Measurements from ENCODE around the gene PLXND1.
A peak's percentile ranks its signal among the peaks of the same experiment; 100 is the strongest.
"Not testable (repeated sequence)": the region's sequence is repeated elsewhere in the genome, so short reads cannot be mapped to it uniquely, and the experiment has no call there.

PLXND1 gene

GRCh38 chr3:129611812-129612533 is 5.5 kb upstream of the PLXND1 start:
- H3K27ac Mint-ChIP-seq: no peak overlapping the region
- peaks cover 15% of the 10 kb centered on the region for H3K4me1 Mint-ChIP-seq
- peak; percentile 6 for ATAC-seq
- no peaks in the 10 kb centered on the region for H3K9me3 Mint-ChIP-seq
- no peak overlapping the region for H3K4me3 Mint-ChIP-seq
- H3K27me3 Mint-ChIP-seq: peaks cover 32% of the 10 kb centered on the region
- no peaks in the 10 kb centered on the region for H3K36me3 Mint-ChIP-seq

- H3K27me3 Mint-ChIP-seq: peaks cover 37% of the 10 kb centered on the region
- H3K36me3 Mint-ChIP-seq: no peaks in the 10 kb centered on the region
- no peak for ATAC-seq
- peaks cover 18% of the 10 kb centered on the region for H3K4me1 Mint-ChIP-seq
- H3K4me3 Mint-ChIP-seq: no peak overlapping the region
- no peak overlapping the region for H3K27ac Mint-ChIP-seq
- no peaks in the 10 kb centered on the region for H3K9me3 Mint-ChIP-seq
These were observed 4.9 kb upstream of the PLXND1 start for GRCh38 chr3:129611446-129611800.

- H3K36me3 Mint-ChIP-seq, H3K27ac Mint-ChIP-seq, ATAC-seq, H3K4me3 Mint-ChIP-seq, H3K9me3 Mint-ChIP-seq: not testable (repeated sequence)
- H3K27me3 Mint-ChIP-seq: peaks cover 38% of the 10 kb centered on the region
- peaks cover 18% of the 10 kb centered on the region for H3K4me1 Mint-ChIP-seq
These were observed 4.4 kb upstream of the PLXND1 start for GRCh38 chr3:129610794-129611445.

DNA sequence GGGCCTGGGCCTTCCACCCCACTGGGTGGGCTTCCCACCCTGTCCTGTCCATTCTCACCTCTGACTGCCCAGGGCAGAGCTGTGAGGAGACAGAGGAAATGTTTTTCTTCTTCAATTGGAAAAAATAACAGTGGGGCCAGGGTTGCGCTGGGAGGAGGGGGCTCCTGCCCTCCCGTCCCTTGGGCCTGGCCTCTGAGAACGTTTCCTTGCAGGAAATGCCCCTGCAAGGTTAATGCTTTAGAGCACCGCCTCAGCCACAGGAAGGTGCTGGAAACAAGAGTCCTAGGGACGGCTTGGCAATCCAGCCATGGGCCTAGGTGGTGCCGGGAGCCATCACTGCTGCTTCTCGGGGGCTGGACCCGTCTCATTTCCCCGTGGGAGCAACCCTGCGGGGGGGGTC is 3.8 kb upstream of the PLXND1 start:
- no peak overlapping the region for H3K4me3 Mint-ChIP-seq

GRCh38 chr3:129609591-129610182 is 3.2 kb upstream of the PLXND1 start:
- no peak for ATAC-seq
- peaks cover 49% of the 10 kb centered on the region for H3K27me3 Mint-ChIP-seq
- H3K4me3 Mint-ChIP-seq: no peak overlapping the region
- H3K9me3 Mint-ChIP-seq: no peaks in the 10 kb centered on the region
- peaks cover 25% of the 10 kb centered on the region for H3K4me1 Mint-ChIP-seq
- H3K36me3 Mint-ChIP-seq: no peaks in the 10 kb centered on the region
- no peak overlapping the region for H3K27ac Mint-ChIP-seq

More for the DNA sequence above, 3.8 kb upstream of the PLXND1 start:
- Mint-ChIP-seq H3K9me3 (no peaks in the 10 kb centered on the region), H3K27ac (no peak overlapping the region), H3K27me3 (peaks cover 45% of the 10 kb centered on the region), H3K4me1 (peaks cover 25% of the 10 kb centered on the region), H3K36me3 (no peaks in the 10 kb centered on the region)
- ATAC-seq: no peak

DNA sequence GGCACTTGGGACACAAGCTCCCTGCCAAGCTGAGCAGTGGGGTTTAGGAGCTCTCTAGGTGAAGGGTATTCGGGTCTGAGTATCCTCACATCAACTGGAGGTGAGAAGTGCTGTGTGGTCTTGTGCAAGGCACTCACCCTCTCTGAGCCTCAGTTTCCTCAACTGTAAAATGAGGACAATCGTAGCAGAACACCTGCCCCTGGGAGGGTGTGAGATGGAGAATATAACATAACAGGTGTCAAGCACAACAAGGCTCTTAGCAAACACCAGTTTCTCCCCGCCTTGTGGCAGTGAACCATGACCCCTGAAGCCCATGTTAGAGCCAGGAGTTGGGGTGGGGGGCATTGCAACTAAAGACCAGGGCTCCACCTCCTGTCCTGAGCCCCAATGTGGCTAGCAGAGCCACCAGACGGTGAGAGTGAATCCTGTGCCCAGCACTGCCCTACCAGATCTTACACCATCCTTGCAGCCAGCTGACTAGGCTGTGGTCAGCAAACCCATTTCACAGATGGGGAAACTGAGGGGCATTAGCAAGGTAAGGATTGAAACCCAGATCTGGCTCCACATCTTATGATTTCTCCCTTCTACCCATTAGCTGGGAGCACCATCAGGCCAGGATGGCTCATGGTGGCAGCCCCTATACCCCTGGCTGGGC is 2.6 kb upstream of the PLXND1 start:
- Mint-ChIP-seq H3K27ac (no peak overlapping the region), H3K36me3 (no peaks in the 10 kb centered on the region), H3K9me3 (no peaks in the 10 kb centered on the region), H3K4me3 (peak overlapping the region; percentile 2), H3K4me1 (peaks cover 25% of the 10 kb centered on the region), H3K27me3 (peaks cover 56% of the 10 kb centered on the region)
- no peak for ATAC-seq

DNA sequence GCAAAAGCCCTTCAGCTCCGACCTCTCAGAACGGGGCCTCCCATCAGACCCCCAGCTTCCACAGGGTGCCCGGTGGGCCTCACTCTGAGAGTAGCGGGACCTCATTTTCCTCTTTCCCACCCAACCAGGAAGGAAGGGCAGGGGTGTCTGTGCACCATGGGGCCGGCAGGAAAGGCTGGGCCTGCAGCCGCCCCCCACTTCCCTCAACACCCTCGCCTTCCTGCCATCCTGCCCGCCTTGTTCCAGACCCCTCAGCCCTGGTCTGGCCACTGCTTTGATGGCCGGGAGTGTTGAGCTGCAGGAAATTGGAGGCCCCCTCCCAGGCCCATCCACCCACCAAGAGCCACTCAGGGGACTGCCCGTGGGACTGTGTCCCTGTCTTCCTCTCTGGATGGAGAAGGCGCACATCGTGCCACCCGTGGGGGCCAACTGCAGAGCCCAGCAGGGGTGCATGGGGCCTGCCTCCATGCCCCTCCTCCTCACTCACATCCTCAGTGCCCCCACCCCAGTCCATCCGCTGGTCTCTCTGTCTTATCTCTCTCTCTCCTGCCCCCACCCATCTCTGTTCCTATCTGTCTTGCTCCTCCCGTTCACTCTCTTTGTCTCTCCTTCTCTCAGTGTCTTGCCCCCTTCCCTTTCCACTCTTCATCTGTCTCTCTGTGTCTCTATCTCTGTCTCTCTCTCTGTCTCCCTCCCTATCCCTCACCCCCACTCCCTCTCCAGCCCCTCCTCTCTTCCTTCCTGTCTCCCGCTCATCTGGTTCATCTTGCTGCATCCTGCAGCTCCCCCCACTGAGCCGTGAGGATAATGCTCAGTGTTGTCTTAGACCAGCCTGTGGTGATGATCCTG is 1.8 kb upstream of the PLXND1 start:
- Mint-ChIP-seq H3K27me3 (peaks cover 59% of the 10 kb centered on the region), H3K4me3 (peak overlapping the region; percentile 91), H3K27ac (no peak overlapping the region)

GRCh38 chr3:129607391-129608068 is 1.1 kb upstream of the PLXND1 start:
- no peaks in the 10 kb centered on the region for H3K9me3 Mint-ChIP-seq
- H3K4me1 Mint-ChIP-seq: peaks cover 25% of the 10 kb centered on the region
- H3K36me3 Mint-ChIP-seq: no peaks in the 10 kb centered on the region
- peak overlapping the region; percentile 86 for H3K27ac Mint-ChIP-seq
- ATAC-seq: no peak
- peaks cover 59% of the 10 kb centered on the region for H3K27me3 Mint-ChIP-seq
- H3K4me3 Mint-ChIP-seq: peak overlapping the region; percentile 91

More for the DNA sequence above, 1.8 kb upstream of the PLXND1 start:
- Mint-ChIP-seq H3K9me3 (no peaks in the 10 kb centered on the region), H3K4me1 (peaks cover 25% of the 10 kb centered on the region), H3K36me3 (no peaks in the 10 kb centered on the region)
- ATAC-seq: no peak

GRCh38 chr3:129605922-129606635 is 397 bp downstream of the PLXND1 start:
- Mint-ChIP-seq H3K4me1 (peaks cover 25% of the 10 kb centered on the region), H3K36me3 (no peaks in the 10 kb centered on the region), H3K27ac (peak overlapping the region; percentile 77), H3K27me3 (peaks cover 49% of the 10 kb centered on the region), H3K4me3 (peak overlapping the region; percentile 91), H3K9me3 (no peaks in the 10 kb centered on the region)
- ATAC-seq: peak; percentile 26

DNA sequence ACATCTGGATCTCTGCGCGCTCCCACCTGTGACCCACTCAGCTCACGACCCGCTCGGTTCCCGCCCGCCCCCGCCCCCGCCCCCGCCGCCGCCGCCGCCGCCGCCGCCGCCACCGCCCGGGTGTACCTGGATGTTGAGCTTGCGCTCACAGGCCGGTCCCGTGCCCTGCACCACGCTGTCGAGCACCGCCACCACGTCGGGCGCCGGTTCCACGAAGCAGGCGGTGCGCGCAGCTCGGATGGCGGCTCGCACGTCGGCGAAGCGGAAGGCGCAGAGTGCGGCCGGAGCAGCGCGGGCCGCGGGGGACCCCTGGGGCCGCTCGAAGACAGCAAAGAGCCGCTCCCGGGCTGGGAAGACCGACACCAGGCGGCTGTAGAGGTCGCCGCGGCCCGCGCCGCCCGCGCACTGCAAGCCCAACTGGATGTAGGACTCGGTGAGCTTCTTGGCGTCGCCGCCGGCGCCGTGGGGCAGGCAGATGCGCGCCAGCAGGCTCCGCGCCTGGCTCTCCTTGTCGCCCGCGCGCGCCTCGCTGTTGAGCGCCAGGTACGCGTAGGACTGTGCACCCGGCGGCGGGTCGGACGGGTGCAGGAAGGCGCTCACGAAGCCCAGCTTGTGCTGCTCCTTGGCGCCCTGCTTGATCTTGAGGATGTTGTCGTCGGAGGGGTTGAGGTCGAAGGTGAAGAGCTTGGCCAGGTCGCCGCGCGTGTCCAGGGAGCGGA is 1.1 kb downstream of the PLXND1 start:
- Mint-ChIP-seq H3K9me3 (no peaks in the 10 kb centered on the region), H3K36me3 (no peaks in the 10 kb centered on the region), H3K27me3 (peaks cover 48% of the 10 kb centered on the region), H3K27ac (peak overlapping the region; percentile 77), H3K4me3 (peak overlapping the region; percentile 91), H3K4me1 (peaks cover 25% of the 10 kb centered on the region)
- peak; percentile 34 for ATAC-seq

DNA sequence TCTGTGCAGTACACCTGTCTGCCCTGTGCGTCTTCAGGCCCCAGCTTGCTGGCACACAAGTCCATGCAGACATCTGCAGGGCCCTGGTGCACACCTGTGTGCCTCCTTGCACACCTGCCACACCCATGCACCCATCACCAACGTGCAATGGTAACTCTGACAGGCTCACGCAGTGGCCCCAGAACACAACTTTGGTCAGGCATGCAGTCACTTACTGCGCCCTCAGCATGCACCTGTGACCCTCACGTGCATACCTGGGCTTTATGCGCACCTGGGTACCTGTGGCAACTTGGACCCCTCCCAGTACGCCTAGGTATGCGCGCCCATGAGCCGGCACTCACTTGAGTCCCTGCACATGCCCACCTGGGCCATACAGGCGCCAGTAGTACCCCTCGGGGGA is 1.7 kb downstream of the PLXND1 start:
- Mint-ChIP-seq H3K27me3 (peaks cover 48% of the 10 kb centered on the region), H3K36me3 (no peaks in the 10 kb centered on the region), H3K4me3 (peak overlapping the region; percentile 10), H3K4me1 (peaks cover 25% of the 10 kb centered on the region), H3K27ac (no peak overlapping the region), H3K9me3 (no peaks in the 10 kb centered on the region)
- no peak for ATAC-seq

DNA sequence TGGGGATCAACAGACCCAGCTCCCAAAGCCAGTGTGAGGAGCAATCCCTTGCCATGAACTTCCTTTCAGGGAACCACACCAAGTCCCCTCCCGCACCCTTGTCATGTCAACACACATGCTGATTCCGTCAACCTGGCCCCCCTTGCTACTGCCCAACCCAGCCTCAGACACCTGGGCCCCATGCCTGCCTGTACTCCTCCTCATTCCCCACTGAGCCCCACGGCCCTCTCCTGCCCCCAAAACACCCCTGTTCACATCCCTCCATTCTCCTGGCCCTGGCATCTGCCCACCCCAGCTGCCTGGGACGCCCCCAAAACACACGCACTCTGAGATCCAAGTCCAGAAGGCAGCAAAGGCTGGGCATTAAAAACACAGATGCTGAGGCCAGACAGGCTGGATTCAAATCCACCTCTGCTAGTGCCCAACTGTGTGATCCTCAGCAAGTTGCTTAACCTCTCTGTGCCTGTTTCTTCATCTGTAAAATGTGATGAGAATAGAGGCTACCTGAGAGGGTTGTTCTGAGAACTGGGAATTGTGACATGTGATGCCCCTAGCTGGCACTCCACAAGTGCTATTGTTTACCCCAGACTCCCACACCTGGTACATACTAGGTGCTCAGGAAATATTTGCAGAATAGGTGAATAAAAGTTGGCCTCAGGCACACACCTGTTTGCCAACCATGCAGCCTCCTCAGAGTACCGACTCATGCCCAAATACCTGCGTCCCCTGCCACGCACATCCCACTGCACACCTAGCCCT is 2.3 kb downstream of the PLXND1 start:
- H3K9me3 Mint-ChIP-seq: no peaks in the 10 kb centered on the region
- no peak overlapping the region for H3K27ac Mint-ChIP-seq
- H3K27me3 Mint-ChIP-seq: peaks cover 48% of the 10 kb centered on the region
- ATAC-seq: no peak
- no peak overlapping the region for H3K4me3 Mint-ChIP-seq
- H3K4me1 Mint-ChIP-seq: peaks cover 25% of the 10 kb centered on the region
- H3K36me3 Mint-ChIP-seq: no peaks in the 10 kb centered on the region

- Mint-ChIP-seq H3K27me3 (peaks cover 42% of the 10 kb centered on the region), H3K4me1 (peaks cover 21% of the 10 kb centered on the region), H3K4me3 (no peak overlapping the region), H3K9me3 (no peaks in the 10 kb centered on the region), H3K36me3 (no peaks in the 10 kb centered on the region), H3K27ac (no peak overlapping the region)
- no peak for ATAC-seq
These were observed 2.9 kb downstream of the PLXND1 start for GRCh38 chr3:129603561-129603942.

Data from stimulated activated memory B cell treated with anti-CD40 and anti-IgM and Interleukin-4, amounts not matched to agents 10 μg/mL and 1 μg/mL and 100 μg/mL, for 72 hours (primary cell).